Measurements from ENCODE around the gene THSD7B. TPM values are rescaled to one million over a fixed set of nuclear protein-coding genes. Genes with fewer than 3 reads are reported as not detected.

The THSD7B gene
- total and polyA plus RNA-seq, 10 of the 15 experiments (the other 5 are each of a cell fraction or from before 2014, with no cell fraction given): 0.03 to 0.56 (median 0.28) TPM

GRCh38 chr2:136727973-136728699 is 37.2 kb upstream of the THSD7B start:
- H3K4me1 ChIP-seq (ENCODE audit: control insufficient read depth, insufficient read depth, low read length): no peaks in the 10 kb centered on the region
- intact Hi-C loops (cut with micrococcal nuclease; ENCODE audit: unreplicated experiment): no loop called here
- no peaks in the 10 kb centered on the region for H4K20me1 ChIP-seq (ENCODE audit: control insufficient read depth, insufficient read depth)
- no peak for FAIRE-seq
- no peak overlapping the region for H3K27ac ChIP-seq (ENCODE audit: control insufficient read depth, insufficient read depth)
- H3K4me2 ChIP-seq (ENCODE audit: control insufficient read depth, insufficient read depth): no peak overlapping the region
- ChIA-PET SMC1A (ENCODE audit: uncharacterized antibody, unreplicated experiment) (no interaction called here), POLR2A (no interaction called here), CTCF (interaction anchor here (0.7 to 1.9 kb wide), 2 partner anchors 10 to 214 kb away, joined by 3 to 7 read pairs; no protein-coding TSS in a partner anchor), RAD21 (ENCODE audit: unreplicated experiment) (no interaction called here)
- no peak for DNase-seq (ENCODE audit: low read depth, low spot score)
- 16% methylated on average over 4 of the region's 4 CpGs for whole genome bisulfite sequencing (ENCODE audit: insufficient coverage, insufficient replicate concordance, low lambda C conversion rate, missing lambda C conversion rate)
- H3K9ac ChIP-seq (ENCODE audit: control insufficient read depth, insufficient read depth, low read length): no peak overlapping the region
- no peak overlapping the region for H2AFZ ChIP-seq (ENCODE audit: control insufficient read depth, low read depth, low read length)
- no peak for ATAC-seq
- H3K27me3 ChIP-seq (replicated peaks in 1 of 2; ENCODE audit: control insufficient read depth in 2 of 2, insufficient read depth in 2 of 2, low read length in 1 of 2): no peaks in the 10 kb centered on the region
- H3K79me2 ChIP-seq (ENCODE audit: control insufficient read depth, insufficient read depth, low read length): no peaks in the 10 kb centered on the region
- TF ChIP-seq CHD2 (IDR thresholded peaks at IDR 0.05; ENCODE audit: borderline replicate concordance, low read depth, low read length) (no peak), SRF (IDR thresholded peaks at IDR 0.05; ENCODE audit: low read depth in 2 of 2, low read length in 2 of 2) (no peak), DPF2 (IDR thresholded peaks at IDR 0.05) (no peak), PML (IDR thresholded peaks at IDR 0.05; ENCODE audit: low read length) (no peak), SMC3 (IDR thresholded peaks at IDR 0.05; ENCODE audit: borderline replicate concordance, low read length) (no peak), FOXK2 (IDR thresholded peaks at IDR 0.05) (no peak), ZZZ3 (IDR thresholded peaks at IDR 0.05; ENCODE audit: control insufficient read depth, insufficient read length, low read depth) (no peak), YBX1 (IDR thresholded peaks at IDR 0.05) (no peak), HDAC2 (IDR thresholded peaks at IDR 0.05) (no peak), NR2C1 (IDR thresholded peaks at IDR 0.05) (no peak), TCF3 (IDR thresholded peaks at IDR 0.05; ENCODE audit: borderline replicate concordance, insufficient read depth, low read depth, low read length) (no peak), TCF12 (IDR thresholded peaks at IDR 0.05; ENCODE audit: low read depth, low read length) (no peak)
- H3K9me3 ChIP-seq (replicated peaks; ENCODE audit: control insufficient read depth, insufficient read depth, low read length): no peaks in the 10 kb centered on the region
- H3K4me3 ChIP-seq: no peak overlapping the region
- H3K36me3 ChIP-seq (ENCODE audit: control insufficient read depth in 2 of 2, insufficient read depth in 2 of 2, low read length in 1 of 2): no peaks in the 10 kb centered on the region
- BruUV-seq (replicated peaks): no TSS peak
- in situ Hi-C loops (cut with MboI): no loop called here
